ENCODE results near the gene TNNI2. TPM values are rescaled to one million over a fixed set of nuclear protein-coding genes. Genes with fewer than 3 reads are reported as not detected.

Gene TNNI2
- total and polyA plus RNA-seq, 8 donors: 0.24 to 8.5 (median 0.52) TPM; not detected in 1

DNA sequence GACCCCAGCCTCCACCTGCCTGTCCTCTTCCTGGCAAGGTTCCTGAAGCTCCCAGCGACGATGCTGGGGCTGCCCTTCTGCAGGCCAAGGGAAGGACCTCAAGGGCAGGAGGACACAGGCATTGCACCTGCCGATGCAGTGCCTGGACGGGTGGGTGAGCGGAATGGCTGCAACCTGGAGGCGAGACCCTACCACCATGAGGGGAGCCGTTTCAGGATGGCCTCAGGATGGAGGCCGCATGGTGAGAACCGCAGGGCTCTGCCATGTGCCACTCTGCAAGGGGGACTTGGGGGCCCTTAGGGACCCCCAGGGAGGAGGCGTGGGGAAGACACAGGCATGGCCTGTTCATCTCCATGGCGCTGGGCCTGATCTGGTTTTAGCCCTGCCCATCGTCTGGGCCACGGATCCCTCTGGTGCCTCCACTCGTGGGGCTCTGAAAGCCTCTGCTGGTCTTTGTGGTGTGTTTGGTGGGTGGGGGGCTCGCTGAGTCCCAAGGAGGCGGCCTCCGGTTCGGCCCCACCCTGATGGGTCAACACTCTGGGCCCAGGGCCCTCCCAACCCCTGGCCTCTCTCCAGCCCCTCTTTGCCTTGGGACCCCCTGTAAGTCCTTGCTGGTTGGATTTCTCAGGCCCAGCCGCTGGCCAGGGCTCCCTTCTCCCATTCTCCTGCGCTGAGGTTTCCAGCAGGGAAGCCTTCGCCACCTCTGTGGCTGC, 12.8 kb downstream of the TNNI2 start:
- intact Hi-C loops (cut with DNase I): no loop called here
- H3K9me3 ChIP-seq: no peaks in the 10 kb centered on the region
- H3K27me3 ChIP-seq: no peaks in the 10 kb centered on the region
- TF ChIP-seq, protein P1, sequence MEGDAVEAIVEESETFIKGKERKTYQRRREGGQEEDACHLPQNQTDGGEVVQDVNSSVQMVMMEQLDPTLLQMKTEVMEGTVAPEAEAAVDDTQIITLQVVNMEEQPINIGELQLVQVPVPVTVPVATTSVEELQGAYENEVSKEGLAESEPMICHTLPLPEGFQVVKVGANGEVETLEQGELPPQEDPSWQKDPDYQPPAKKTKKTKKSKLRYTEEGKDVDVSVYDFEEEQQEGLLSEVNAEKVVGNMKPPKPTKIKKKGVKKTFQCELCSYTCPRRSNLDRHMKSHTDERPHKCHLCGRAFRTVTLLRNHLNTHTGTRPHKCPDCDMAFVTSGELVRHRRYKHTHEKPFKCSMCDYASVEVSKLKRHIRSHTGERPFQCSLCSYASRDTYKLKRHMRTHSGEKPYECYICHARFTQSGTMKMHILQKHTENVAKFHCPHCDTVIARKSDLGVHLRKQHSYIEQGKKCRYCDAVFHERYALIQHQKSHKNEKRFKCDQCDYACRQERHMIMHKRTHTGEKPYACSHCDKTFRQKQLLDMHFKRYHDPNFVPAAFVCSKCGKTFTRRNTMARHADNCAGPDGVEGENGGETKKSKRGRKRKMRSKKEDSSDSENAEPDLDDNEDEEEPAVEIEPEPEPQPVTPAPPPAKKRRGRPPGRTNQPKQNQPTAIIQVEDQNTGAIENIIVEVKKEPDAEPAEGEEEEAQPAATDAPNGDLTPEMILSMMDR (IDR thresholded peaks at IDR 0.05): no peak
- no peak overlapping the region for H3K4me3 ChIP-seq
- no peaks in the 10 kb centered on the region for H3K36me3 ChIP-seq
- ATAC-seq (no peak), DNase-seq (peak in 1 of 4 donors; percentile 66)
- H3K4me1 ChIP-seq: peaks cover 0 to 89% of the 10 kb centered on the region in 2 donors
- peak overlapping the region; percentile 72 to 97 for H3K27ac ChIP-seq

GRCh38 chr11:1852271-1852876, 13.6 kb downstream of the TNNI2 start:
- Histone ChIP-seq H3K27me3 (no peaks in the 10 kb centered on the region), H3K36me3 (no peaks in the 10 kb centered on the region), H3K4me1 (peaks cover 0 to 96% of the 10 kb centered on the region in 2 donors), H3K9me3 (no peaks in the 10 kb centered on the region), H3K27ac (peak overlapping the region; percentile 59 to 97), H3K4me3 (peak overlapping the region in 1 of 2 donors; percentile 49)
- TF ChIP-seq, protein P1 (IDR thresholded peaks at IDR 0.05): no peak
- ATAC-seq (no peak), DNase-seq (peak in 1 of 4 donors; percentile 71)
- intact Hi-C loops (cut with DNase I): no loop called here

- ATAC-seq: peak; percentile 34
- intact Hi-C loops (cut with DNase I): no loop called here
- no peaks in the 10 kb centered on the region for H3K27me3 ChIP-seq
- H3K36me3 ChIP-seq: no peaks in the 10 kb centered on the region
- H3K27ac ChIP-seq: peak within 1 kb of the TSS; percentile 59 to 97
- peak in 2 of 4 donors; percentile 69 to 88 for DNase-seq
- H3K9me3 ChIP-seq: no peaks in the 10 kb centered on the region
- H3K4me1 ChIP-seq: peaks cover 0 to 96% of the 10 kb centered on the region in 2 donors
- H3K4me3 ChIP-seq: peak within 1 kb of the TSS in 1 of 2 donors; percentile 49
- TF ChIP-seq, protein P1 (IDR thresholded peaks at IDR 0.05): no peak
Observed at GRCh38 chr11:1852877-1853276, 14.1 kb downstream of the TNNI2 start, which contains the start of gene LSP1. TSS of gene LSP1 (plus strand) at chr11:1853084. CDS start at chr11:1853145, 61 bp downstream.

DNA sequence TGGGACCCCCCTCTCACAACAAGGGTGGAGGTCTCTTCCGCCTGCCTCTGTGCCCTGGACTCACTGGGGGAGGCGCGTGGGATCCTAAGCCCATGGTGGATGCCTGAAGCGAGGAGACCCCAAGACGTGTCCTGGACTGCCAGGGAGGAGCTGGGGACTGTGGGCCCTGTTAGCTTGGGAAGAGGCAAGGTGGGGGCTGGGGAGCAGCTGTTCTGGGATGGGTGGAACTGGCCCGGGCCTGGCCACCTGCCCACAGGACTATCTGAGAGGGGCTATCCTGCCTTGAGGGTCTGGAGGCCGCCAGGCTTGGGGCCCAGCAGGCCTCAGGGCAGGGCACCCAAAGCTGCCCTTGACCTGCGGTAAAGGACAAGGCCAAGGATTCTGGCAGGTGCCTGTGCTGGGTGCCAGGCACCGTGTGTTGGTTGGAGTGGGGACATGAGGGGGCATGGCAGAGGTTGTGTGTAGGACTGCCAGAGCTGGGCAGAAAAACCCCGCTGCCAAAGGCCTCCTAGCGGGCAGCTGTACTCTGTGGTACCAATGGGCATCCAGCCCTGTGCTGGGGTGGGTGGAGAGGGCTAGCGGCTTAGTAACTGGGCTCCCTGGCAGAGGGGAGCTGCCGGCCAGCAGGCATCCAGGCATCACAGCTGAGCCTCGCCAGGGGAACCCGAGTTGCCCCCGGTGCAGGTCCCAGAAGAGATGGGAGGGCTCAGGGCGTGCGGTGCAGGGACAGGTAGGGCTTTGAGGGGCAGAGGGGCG, 14.8 kb downstream of the TNNI2 start:
- no peaks in the 10 kb centered on the region for H3K36me3 ChIP-seq
- H3K27ac ChIP-seq: peak overlapping the region; percentile 26 to 97
- intact Hi-C loops (cut with DNase I): no loop called here
- peaks cover 0 to 96% of the 10 kb centered on the region in 2 donors for H3K4me1 ChIP-seq
- H3K4me3 ChIP-seq: peak overlapping the region in 1 of 2 donors; percentile 49
- TF ChIP-seq, protein P1 (IDR thresholded peaks at IDR 0.05): no peak
- DNase-seq (peak in 1 of 4 donors; percentile 81), ATAC-seq (no peak)
- H3K9me3 ChIP-seq: no peaks in the 10 kb centered on the region
- H3K27me3 ChIP-seq: no peaks in the 10 kb centered on the region

Measured in left lung (tissue), 10 donors.